Measurements from ENCODE around the gene RIPK1.
"Not testable (repeated sequence)": the region's sequence is repeated elsewhere in the genome, so short reads cannot be mapped to it uniquely, and the experiment has no call there.

Gene RIPK1

GRCh38 chr6:3136292-3137011 lies 68.2 kb downstream of the RIPK1 start:
- no peak for DNase-seq (ENCODE audit: low read depth, low spot score)

- no peak for DNase-seq (ENCODE audit: low read depth, low spot score)
Measured at GRCh38 chr6:3137057-3137777, 68.9 kb downstream of the RIPK1 start.

GRCh38 chr6:3137873-3138272 lies 69.6 kb downstream of the RIPK1 start:
- not testable (repeated sequence) for DNase-seq (ENCODE audit: low read depth, low spot score)

- DNase-seq (ENCODE audit: low read depth, low spot score), result no peak
Measured at GRCh38 chr6:3138341-3138740, 70.0 kb downstream of the RIPK1 start.

- no peak for DNase-seq (ENCODE audit: low read depth, low spot score)
Measured at GRCh38 chr6:3139090-3139903, 71.0 kb downstream of the RIPK1 start.

GRCh38 chr6:3140201-3140600 lies 71.9 kb downstream of the RIPK1 start:
- DNase-seq (ENCODE audit: low read depth, low spot score), result no peak

- no peak for DNase-seq (ENCODE audit: low read depth, low spot score)
Measured at GRCh38 chr6:3142536-3142935, 74.2 kb downstream of the RIPK1 start.

GRCh38 chr6:3143158-3143557 lies 74.9 kb downstream of the RIPK1 start:
- DNase-seq (ENCODE audit: low read depth, low spot score), result no peak

GRCh38 chr6:3144571-3144970 lies 76.3 kb downstream of the RIPK1 start:
- no peak for DNase-seq (ENCODE audit: low read depth, low spot score)

- DNase-seq (ENCODE audit: low read depth, low spot score), result no peak
Measured at GRCh38 chr6:3147914-3148757, 79.8 kb downstream of the RIPK1 start.

- no peak for DNase-seq (ENCODE audit: low read depth, low spot score)
Measured at GRCh38 chr6:3151691-3152090, 83.4 kb downstream of the RIPK1 start.

GRCh38 chr6:3152689-3153088 lies 84.4 kb downstream of the RIPK1 start:
- no peak for DNase-seq (ENCODE audit: low read depth, low spot score)

GRCh38 chr6:3155416-3155815 lies 87.1 kb downstream of the RIPK1 start:
- DNase-seq (ENCODE audit: low read depth, low spot score), result not testable (repeated sequence)

GRCh38 chr6:3156184-3157130 lies 88.2 kb downstream of the RIPK1 start:
- DNase-seq (ENCODE audit: low read depth, low spot score), result peak; percentile 63

- peak; percentile 95 for DNase-seq (ENCODE audit: low read depth, low spot score)
Measured at GRCh38 chr6:3157131-3157933, 89.0 kb downstream of the RIPK1 start, which contains the start of gene TUBB2A. TSS of gene TUBB2A (minus strand) at chr6:3157544. CDS start at chr6:3157463, 81 bp downstream.

- peak; percentile 76 for DNase-seq (ENCODE audit: low read depth, low spot score)
Measured at GRCh38 chr6:3159805-3160781, 91.8 kb downstream of the RIPK1 start.

GRCh38 chr6:3162067-3162497 lies 93.8 kb downstream of the RIPK1 start:
- DNase-seq (ENCODE audit: low read depth, low spot score), result peak; percentile 26
